Stimulated activated CD4-positive, alpha-beta T cell treated with anti-CD3 and anti-CD28 coated beads, TNF-alpha, amount 100 ng/mL, for 24 hours (primary cell): ENCODE data around the gene TEKT5.

Experiments
- DNase-seq, 3 experiments: peaks; one replicate each; pipeline ENCODE4 v3.0.0-alpha.2; 2020; ENCODE audit warnings: low read depth in 3 of 3

The TEKT5 gene

DNA sequence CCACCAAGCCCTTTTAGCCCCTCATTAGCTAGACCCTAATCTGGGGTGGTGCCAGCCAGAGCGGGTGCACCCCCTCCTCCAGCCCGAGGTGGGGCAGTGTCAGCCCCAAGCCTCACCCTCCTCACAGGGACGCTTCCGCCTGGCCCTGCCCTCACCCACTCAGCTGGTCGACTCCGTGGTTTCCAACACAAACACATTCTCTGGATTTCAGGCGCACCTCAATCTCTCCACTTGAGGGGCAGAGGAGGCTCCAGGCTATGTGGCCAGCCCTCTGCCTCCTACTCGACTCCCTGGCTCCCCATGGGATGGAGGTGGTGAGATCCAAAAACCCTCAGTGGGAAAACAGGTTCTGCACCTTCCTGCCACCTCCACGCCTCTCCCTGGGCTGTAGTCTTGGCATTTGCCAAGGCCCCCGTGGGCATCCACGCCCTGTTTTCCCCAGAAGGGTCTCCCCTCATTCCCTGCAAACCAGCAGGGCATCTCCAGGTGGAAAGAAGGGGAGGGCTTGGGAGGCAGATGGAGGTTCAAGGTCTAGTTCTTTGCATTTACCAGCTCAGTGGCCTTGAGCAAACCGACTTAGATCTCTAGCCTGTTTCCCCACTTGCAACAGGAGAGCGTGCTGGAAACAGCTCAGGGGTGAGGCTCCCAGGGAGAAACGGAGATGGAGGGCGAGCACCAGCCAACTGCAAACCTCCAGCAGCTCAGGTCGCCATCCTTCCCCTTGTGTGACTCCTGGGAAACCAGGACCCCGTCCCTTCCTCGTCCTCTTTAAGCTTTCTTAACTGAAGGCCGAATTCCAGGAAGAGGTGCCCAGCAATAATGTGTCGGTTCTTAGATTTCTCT, 116.0 kb downstream of the TEKT5 start:
- no peak for DNase-seq
